GM19452 (cell line): ENCODE measurements around the gene KRABD2.
"Not testable (repeated sequence)": the region's sequence is repeated elsewhere in the genome, so short reads cannot be mapped to it uniquely, and the experiment has no call there.

ENCODE experiments used
- ATAC-seq: cut with Tn5 transposase; IDR thresholded peaks from one replicate; pipeline ENCODE4 v1.9.1; 2021; ENCODE audit not compliant: unreplicated experiment

Gene KRABD2

DNA sequence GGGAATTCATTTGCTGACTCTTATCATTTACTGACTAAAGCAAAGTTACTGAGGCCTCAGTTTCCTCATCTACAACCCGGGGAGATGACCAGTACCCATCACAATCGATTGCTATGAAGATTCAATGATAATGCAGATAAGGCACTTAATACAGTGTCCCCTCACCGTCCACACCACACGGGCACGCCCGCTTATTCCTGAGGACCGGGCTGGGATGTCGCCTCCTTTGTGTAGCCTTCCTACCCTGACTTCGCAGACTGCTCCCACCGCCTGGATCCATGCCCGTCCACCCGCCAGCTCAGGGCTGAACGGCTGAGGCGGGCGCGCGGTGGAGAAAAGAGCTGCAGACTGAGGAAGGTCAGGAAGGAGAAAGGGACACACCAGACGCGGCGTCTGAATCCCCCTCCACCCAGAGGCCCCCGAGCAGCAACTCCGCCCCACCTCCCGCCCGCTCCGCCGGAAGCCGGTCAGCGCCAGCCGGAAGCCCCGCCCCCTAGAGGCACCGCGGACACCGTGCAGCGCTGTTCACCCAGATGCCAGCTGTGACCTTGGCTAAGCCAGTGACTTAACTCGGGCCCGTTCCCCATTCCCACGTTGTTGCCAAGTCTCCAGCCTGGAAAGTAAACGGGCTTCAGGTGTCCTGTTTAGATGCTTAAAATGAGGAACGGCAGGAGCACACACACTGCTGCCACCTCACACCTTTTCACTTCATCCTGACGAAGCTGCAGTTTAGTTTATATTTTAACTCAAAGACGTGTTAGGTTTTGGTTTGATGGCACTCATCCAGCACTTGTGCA is at the start of gene KRABD2:
TSS of gene KRABD2 (minus strand) at position 434 of the 797 bp plus-strand sequence.
- ATAC-seq: peak; percentile 77

- no peak for ATAC-seq
These were observed 45.1 kb upstream of the KRABD2 start for GRCh38 chr17:8421571-8421970.

- no peak for ATAC-seq
These were observed 43.8 kb upstream of the KRABD2 start for GRCh38 chr17:8420041-8420934.

- ATAC-seq: no peak
These were observed 42.8 kb upstream of the KRABD2 start for GRCh38 chr17:8419305-8419704.

GRCh38 chr17:8418471-8418870 is 42.0 kb upstream of the KRABD2 start:
- ATAC-seq: no peak

GRCh38 chr17:8417806-8418205 is 41.3 kb upstream of the KRABD2 start:
- no peak for ATAC-seq

GRCh38 chr17:8413938-8414337 is 37.4 kb upstream of the KRABD2 start:
- no peak for ATAC-seq

DNA sequence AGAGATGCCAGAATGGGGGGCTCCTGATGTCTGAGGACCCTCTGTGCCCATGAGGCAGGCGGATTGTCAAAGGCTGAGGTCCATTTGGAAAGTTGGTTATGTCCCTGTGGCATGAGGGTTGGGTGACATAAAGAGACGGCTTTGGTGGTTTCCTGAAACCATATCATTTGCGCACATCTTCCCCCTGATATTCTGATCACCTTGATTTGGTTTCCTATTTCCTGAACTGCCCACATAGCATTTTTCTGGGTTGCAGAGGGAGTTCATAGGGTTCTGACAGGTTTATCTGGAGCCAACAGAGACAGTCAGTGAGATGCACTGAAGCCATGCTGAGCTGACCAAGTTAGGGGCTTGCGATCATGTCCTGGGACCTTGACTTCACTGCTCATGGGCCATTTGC is 36.8 kb upstream of the KRABD2 start:
- ATAC-seq: no peak

GRCh38 chr17:8412089-8412488 is 35.6 kb upstream of the KRABD2 start:
- ATAC-seq: no peak

- no peak for ATAC-seq
These were observed 34.4 kb upstream of the KRABD2 start for GRCh38 chr17:8410883-8411238.

DNA sequence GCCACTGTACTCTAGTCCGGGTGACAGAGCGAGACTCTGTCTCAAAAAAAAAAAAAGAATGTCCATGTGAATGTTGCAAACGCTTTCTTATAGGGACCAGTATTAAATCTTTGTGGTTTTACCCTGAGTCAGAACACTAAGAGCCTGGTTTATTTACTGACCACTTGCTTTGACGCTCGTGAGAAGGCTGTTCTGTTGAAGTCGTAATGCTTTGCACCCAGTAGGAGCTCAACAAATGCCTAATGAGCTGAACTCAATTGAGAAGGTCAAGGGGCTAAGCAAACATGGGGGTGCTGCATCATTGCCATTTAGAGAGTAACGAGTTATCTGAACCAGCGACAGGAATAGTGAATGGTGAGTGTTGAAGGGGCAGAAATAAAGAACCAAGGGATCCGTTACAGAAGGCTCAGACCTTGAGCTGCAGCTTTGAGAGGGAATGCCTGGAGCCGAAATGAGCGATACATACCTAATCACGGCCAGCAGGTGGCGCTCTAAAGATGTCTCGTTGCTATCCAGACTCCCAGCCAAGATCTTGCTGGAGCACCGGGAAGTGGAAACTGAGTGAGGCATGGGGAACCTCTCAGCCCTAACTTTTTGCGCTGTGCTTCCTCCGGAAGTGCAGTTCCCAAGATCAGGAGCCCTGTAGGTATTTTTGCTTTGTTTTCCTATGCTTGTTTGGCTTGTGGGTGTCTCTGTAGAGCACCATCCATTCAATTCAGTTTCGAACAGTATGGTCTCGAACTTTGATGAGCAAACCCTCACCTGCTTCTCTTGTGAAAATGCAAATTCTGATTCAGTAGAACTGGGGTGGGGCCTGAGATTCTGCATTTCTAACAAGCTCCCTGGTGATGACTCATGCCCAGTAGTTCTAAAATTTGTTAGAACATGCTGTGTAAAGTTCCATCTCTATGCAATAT is 33.7 kb upstream of the KRABD2 start:
- no peak for ATAC-seq

- no peak for ATAC-seq
These were observed 31.9 kb upstream of the KRABD2 start for GRCh38 chr17:8408371-8408770.

GRCh38 chr17:8406174-8406573 is 29.7 kb upstream of the KRABD2 start:
- ATAC-seq: no peak

GRCh38 chr17:8405499-8406016 is 29.1 kb upstream of the KRABD2 start:
- ATAC-seq: no peak

DNA sequence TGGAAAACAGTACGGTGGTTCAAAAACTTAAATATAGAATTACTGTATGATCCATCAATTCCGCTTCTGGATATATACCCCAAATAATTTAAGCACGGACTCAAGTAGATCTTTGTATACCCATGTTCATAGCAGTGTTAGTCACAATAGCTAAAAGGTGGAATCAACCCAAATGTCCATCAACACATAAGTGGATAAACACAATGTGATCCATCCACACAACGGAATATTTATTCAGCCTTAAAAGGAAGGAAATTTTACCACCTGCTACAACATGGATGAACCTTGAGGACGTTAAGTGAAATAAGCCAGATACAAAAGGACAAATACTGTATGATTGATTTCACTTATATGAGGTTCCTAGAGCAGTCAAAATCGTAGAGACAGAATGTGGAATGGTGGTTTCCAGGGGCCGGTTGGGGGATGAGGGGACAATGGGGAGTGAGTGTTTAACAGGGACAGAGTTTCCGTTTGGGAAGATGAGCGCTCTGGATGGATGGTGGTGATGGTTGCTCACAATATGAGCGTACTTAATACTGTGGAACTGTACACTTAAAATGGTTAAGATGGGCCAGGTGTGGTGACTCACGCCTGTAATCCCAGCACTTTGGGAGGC is 26.5 kb upstream of the KRABD2 start:
- ATAC-seq: no peak

GRCh38 chr17:8401107-8401506 is 24.6 kb upstream of the KRABD2 start:
- no peak for ATAC-seq

DNA sequence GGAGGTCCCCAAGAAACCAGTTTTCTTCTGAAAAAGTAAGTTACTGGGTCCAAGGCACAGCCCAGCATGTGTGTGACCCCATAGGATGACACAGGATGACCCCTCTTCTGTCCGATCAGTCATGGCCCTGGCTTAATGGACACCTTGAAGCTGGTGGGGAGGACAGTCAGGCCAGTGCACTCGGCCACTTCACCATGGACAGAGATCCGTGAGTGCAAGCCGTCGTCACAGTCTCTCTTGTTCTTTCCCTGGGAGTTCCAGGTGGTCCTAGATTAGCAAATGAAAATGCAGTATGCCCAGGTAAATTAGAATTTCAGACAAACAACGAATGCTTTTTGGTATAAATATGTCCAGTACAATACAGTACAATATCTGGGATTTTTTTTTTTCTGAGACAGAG is 22.5 kb upstream of the KRABD2 start:
- ATAC-seq: no peak

- no peak for ATAC-seq
These were observed 21.1 kb upstream of the KRABD2 start, which contains the start of gene RNF222 for GRCh38 chr17:8397636-8398035. Gene RNF222 (minus strand): TSS chr17:8397827. CDS start chr17:8393461, 4,366 bp downstream.

DNA sequence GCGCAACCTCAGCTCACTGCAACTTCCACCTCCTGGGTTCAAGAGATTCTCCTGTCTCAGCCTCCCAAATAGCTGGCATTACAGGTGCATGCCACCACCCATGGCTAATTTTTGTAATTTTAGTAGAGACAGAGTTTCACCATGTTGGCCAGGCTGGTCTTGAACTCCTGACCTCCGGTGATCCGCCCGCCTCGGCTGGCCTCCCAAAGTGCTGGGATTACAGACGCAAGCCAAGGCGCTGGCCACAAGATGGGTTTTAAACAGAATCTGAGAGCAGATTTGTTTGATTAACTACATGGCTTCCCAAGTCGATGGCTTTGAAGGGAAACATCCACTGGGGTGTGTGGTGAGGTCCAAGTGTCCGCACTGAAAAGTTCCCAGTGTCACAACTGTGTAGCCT is 18.0 kb upstream of the KRABD2 start:
- not testable (repeated sequence) for ATAC-seq

DNA sequence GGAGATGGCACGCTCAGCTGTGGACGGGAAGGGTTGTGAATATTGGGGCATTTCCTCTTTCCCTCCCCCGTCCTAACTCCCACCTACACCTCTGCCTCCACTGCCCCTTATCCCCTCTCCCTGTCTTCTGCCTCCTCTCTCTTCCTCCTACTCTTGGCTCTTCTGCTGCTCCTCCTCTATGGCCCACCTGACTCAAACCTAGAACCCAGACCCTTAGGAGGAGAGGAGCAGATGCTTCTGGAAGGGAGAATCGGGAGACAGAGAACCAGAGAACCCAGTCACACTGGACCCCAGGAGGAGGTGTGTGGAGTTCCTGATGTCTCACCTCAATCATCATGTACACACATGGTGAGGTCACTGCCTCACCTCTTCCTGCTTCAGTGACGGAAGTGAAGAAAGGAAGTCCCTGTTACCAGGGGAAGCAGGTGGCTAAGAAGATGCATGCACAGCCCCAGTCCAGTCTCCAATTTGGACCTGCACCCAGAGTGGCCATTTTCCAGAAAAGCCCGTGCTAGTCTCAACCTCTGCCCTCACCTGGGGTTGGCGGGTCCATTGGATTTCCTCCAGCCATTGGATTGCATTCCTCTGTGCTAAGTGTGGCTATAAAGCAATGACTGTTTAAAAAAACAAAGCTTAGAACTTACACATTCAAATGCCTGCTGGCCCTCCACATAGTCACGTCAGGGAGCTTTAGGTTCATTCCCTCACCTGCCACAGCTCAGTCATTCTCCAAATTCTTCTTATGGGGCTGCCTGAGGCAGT is 17.1 kb upstream of the KRABD2 start:
- no peak for ATAC-seq
